SK-N-DZ (cell line): Measurements from ENCODE around the gene RAB40A.
"Not testable (repeated sequence)": the region's sequence is repeated elsewhere in the genome, so short reads cannot be mapped to it uniquely, and the experiment has no call there.

Source experiments
- DNase-seq: peaks from one replicate; pipeline ENCODE4 v3.0.0-alpha.2; 2015; ENCODE audit warnings: low spot score

Gene RAB40A

DNA sequence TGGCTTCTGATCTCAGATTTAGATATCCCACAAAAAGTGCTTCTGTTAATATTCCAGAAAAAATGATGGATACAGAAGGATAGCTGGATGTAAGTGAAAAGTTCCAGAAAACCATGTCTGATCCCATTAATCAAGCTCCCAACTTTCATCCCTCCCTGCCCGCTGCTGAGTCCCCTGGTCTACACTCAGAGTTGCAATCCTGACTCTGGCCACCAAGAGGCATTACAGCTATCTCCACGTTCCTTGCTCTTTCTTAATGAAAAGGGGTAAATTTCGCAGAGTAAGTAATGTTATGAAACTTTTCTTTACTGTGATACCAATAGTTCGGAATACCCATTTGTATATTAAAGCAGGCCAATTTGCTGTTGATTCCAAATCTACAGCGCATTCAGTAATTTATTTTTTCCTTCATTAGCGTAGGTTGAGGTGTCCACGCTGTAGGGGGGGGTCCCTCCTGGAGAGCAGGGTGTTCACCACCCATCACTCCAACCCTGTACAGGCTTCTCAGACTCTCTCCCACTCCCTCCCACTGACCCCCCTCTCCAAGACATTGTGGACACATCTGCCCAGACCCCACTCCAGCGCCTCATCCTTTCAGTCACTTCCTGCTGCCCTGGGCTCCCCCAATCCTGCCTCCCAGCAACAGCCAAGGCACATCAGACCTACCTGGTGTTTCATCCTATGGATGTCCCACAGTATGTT lies 55.1 kb downstream of the RAB40A start:
- DNase-seq: no peak

- no peak for DNase-seq
Observed at GRCh38 chrX:103461156-103461555, 58.1 kb downstream of the RAB40A start.

DNA sequence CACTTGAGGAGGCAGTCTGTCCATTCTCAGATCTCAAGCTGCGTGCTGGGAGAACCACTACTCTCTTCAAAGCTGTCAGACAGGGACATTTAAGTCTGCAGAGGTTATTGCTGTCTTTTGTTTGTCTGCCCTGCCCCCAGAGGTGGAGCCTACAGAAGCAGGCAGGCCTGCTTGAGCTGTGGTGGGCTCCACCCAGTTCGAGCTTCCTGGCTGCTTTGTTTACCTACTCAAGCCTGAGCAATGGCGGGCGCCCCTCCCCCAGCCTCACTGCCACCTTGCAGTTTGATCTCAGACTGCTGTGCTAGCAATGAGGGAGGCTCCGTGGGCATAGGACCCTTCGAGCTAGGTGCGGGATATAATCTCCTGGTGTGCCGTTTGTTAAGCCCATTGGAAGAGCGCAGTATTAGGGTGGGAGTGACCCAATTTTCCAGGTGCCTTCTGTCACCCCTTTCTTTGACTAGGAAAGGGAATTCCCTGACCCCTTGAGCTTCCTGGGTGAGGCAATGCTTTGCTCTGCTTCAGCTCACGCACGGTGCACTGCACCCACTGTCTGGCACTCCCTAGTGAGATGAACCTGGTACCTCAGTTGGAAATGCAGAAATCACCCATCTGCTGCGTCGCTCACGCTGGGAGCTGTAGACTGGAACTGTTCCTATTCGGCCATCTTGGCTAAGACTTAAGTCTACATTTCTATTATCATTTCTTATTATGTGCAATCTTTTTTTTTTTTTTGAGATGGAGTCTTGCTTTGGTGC lies 59.1 kb downstream of the RAB40A start:
- not testable (repeated sequence) for DNase-seq

- no peak for DNase-seq
Observed at GRCh38 chrX:103453655-103454054, 65.6 kb downstream of the RAB40A start.
